HG03354 (cell line): ENCODE results near the gene PCSK9.
"Not testable (repeated sequence)": the region's sequence is repeated elsewhere in the genome, so short reads cannot be mapped to it uniquely, and the experiment has no call there.

Experiments
- ATAC-seq: cut with Tn5 transposase; IDR thresholded peaks from one replicate; pipeline ENCODE4 v1.9.1; 2021; ENCODE audit warnings: mild to moderate bottlenecking; ENCODE audit not compliant: unreplicated experiment, poor library complexity, severe bottlenecking

The PCSK9 gene

DNA sequence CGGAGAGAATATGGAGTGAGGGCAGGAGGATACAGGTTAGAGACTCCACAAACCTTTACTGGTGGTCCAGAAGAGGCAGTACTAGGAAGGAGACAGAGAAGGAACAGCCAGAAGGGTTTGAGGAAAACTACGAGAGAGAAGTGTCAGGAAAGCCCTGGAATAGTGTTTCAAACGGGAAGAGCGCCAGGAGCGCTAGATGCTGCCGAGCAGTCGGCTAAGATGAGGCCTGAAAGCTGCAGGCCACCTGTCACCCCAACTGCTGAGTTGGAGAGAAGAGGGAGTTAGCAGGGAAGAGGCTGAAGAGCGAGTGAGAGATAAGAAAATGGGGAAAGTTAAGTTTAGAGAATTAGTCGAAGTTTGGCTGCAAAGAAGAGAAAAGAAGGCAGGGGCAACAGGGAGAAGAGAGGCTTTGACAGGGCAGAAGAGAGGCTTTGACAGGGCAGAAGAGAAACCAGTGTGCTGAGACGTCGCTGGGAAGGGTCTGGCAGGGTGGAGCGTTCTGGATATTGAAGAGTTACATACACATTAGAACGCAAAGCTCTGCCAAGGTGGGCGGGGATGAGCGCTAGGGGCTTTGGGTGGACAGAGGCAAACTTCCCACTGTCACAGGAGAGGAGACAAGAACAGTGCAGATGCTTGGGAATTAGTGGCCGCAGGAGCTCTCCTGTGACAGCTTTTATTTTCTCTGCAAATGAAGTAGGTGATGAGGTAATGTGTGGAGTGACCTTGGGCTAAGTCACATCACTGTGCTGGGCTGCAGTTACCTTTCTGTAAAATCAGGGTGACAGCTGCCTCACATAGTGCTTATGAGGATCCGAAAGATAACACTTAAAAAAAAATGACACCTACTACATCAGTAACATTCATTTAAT is 31.2 kb downstream of the PCSK9 start:
- ATAC-seq: no peak

DNA sequence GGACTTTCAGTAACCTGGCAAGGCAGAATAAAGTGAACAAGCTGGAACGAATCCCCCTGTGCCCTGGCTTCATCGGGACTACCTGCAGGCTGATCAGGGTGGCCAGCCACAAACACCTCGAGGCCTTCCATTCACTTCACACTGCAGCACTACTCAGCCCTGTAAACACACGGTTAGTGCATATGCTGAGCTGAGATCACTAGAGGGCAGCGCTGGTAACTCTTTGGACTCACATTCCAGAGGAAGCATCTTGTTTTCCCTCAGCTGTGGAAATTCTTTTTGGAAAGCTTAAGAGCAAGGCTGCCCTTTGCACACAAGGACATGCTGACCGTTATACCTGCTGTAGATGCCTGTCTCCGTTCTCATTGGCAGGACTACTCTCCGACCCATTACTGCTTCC is 32.1 kb downstream of the PCSK9 start:
- no peak for ATAC-seq

DNA sequence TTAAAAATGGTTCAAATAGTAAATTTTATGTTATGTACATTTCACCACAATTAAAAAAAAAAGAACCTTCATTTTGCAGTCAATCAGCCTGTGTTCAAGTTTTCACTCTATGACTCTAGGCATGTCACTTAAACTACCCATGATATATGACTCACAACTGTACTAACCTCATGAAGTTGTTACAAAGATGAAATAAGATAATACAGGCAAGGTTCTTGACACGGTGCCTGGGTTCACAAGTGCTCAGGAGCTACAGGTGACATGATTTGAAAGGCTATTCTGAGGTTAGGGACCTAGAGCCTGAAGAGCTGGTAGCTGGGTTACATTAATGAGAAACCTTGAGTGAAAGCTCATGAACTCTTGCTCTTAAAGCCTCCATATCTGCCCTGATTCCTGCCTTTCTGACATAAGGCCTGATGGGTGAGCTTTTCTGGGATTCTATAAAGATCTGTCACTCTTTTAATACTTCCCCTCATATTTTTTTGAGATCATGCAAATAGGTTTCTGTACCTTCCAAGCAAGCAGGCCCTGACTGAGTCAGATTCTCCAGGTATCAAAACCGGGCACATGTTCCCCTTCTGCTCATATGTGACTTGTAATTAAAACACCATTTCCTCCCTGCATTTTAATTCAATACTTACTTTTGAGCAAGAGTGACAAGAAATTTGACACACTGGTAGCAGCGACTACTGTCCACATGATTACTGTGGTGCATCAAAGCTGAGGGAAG is 34.0 kb downstream of the PCSK9 start:
- ATAC-seq: peak; percentile 74

DNA sequence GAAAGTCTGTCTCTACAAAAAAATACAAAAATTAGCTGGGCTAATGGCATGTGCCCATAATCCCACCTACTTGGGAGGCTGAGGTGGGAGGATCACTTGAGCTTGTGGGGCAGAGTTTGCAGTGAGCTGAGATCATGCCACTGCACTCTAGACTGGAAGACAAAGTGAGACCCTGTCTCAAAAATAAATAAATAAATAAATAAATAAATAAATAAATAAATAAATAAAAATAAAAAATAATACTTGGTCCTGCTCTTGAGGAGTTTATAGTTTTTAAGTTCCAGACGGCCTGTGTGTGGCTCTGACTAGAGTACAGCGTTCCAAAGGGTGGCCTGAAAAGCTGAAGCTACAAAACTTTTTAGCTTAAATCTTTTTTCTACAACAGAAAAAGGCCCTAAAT is 35.1 kb downstream of the PCSK9 start:
- ATAC-seq: no peak

DNA sequence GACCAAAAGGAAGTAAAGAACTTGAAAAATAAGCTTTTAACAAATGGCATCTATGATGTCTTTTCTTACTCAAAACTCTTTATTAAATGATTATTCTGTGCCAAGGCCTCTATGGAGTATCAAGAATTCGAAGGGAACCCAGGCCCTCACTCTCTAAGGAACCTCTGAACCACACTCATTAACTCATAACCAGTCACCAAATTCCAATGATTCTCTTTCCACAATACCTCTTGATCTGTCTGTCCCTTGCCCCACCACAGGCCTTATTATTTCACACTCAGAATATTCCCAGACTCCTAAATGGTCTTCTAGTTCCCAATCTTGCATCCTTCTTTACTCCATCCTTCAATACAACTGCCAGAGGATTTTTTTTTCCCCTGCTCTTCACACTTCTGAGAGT is 37.0 kb downstream of the PCSK9 start:
- no peak for ATAC-seq

DNA sequence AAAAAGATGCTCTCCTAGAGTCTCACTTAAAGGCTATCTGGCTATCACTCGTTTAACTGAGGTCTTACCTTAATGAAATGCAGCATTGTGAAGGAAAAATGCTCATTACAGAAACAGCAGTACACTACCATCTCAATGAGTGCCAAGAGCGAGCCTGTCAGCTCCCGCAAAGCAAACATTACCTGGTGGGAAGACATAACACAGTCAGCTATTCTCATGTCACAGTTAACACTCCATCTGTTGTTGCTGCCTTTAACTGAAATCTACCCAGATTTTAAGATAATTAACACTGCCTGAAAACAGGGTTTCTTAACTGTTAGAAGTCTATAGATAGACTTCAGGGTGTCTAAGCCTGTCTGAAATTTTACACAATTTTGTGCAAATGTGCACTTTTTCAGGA is 39.1 kb downstream of the PCSK9 start:
- ATAC-seq: no peak

- ATAC-seq: no peak
Observed at GRCh38 chr1:55079651-55080050, 40.3 kb downstream of the PCSK9 start.

DNA sequence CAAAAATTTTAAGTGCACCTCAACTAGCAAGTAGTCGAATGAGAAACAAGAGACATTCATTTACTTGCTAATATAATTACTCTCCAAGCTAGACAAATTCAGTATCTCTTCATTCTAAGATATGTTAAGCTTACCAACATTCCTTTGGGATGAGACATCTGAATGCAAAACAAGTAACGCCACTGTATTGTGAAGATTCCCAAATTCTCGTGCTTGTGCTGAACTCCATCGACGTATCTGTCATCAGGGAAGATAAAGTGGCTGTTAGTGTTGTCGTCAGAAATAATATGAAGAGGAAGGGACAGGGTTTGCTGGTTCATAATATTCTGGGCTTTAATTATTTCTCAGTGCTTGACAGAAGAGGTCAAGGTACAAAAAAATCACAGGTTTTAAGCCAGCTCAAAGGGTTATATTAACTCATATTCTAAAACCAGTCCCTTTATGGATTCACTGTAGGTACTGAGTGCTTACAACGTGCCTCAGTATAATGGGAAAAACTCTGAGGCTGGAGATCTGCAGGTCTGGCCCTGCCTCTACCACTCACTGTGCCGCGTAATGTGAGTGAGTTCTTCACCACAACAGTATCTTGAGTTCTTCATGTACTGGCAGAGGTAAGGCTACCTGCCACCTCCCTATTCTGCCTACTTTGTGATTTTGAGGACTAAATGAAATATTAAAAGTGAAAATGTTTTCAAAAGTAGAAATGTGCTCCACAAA is 42.0 kb downstream of the PCSK9 start:
- no peak for ATAC-seq

- ATAC-seq: no peak
Observed at GRCh38 chr1:55081905-55082296, 42.6 kb downstream of the PCSK9 start.

DNA sequence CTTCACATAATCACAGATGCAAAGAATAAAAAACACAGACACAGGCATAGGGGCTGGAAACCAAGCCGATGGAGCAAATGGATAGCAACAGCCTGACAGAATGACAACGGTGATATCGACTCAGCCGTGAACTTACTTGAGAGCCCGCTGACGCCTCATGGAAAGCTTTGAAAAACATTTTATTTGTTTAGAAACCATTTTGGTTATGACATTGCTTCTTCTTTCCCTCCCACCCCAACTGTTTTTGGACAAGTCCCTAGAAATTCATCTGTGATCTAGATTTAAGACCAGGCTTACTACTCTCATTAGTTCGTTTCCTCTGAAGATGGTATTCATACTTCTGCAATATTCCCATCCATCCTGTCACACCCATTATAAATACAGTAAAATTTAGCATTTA is 44.9 kb downstream of the PCSK9 start:
- ATAC-seq: no peak

DNA sequence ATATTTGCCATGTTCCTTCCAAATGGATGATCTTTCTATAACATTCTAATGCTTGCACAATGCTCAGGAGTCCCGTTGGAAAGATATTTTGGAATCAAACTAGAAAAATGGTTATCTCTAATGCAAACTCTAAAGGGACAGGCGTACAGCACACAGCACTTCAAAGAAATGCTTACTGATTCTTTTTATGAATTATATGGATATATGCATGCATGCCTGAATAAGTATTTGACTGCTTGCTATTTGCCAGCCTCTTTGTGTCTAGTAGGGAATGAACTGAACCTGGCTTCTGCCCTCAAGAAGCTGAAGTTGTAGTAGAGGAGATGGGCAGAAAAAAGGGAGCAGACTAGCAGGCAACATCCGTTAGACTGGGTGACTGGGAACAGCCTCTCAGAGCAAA is 48.1 kb downstream of the PCSK9 start:
- ATAC-seq: no peak

- no peak for ATAC-seq
Observed at GRCh38 chr1:55088413-55088812, 49.1 kb downstream of the PCSK9 start.

DNA sequence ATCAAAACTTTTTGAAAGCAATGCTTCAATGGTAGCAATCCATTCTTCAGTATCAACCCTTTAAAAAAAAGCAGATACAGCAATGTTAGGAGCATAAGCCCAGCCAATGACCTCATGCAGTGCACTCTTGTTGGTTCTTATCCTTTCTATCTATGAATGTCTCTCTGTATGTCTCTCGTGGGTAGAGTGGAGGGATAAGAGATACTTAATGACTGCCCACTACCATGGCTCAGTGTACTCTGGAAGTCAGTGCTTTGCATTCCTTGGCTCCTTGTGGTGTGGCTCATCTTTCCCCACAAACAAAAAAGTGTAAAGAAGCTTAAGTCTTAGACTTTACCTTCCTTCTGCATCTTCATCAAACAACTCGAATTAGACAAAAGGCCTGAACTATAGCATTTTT is 50.3 kb downstream of the PCSK9 start:
- no peak for ATAC-seq

DNA sequence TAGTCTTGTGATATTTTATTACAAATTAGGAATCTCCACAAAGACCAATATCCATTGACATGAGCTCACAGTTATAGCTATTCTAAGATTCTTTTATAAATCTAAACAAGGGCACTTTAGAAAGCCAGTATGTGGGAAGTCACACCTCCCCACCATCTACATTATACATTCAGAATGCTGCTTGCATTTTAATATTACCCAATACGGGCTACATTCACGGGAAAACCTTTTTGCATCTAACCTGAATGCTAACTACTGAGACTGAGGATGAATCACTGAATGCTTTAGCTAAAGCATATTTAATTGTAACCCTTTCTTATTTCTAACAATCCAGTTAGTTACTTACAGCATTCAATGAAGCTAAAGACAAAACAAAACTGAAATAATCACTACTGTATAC is 53.1 kb downstream of the PCSK9 start:
- no peak for ATAC-seq

- ATAC-seq: no peak
Observed at GRCh38 chr1:55095095-55095494, 55.7 kb downstream of the PCSK9 start.

DNA sequence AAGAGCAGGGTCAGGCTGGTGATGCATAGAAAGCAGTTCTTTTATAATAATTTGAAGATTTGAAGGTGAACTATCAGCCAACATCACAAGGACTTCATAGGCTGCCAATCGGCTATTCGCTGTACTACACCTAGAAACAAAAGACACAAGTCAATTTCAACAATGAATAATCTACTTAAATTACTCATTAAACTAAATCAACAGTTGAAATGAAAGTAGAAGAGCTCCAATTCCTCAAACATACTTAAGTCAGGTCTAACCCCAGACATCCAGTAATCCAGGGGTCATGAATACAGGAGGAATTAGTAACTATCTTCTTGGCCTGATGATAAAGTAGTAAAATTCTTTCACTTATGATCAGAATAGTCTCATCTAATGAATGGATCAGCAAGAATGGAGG is 64.5 kb downstream of the PCSK9 start:
- ATAC-seq: no peak

GRCh38 chr1:55107101-55107500 is 67.8 kb downstream of the PCSK9 start:
- no peak for ATAC-seq

GRCh38 chr1:55109005-55109404 is 69.7 kb downstream of the PCSK9 start:
- ATAC-seq: not testable (repeated sequence)
